Fibroblast of pulmonary artery (primary cell): Measurements from ENCODE around the gene DIABLO.

Experiments used
- DNase-seq: peaks from one replicate; pipeline ENCODE4 v3.0.0-alpha.2; 2010; ENCODE audit warnings: low read depth
- H3K4me3 ChIP-seq: replicated peaks from 2 replicates; pipeline ENCODE4 v1.5.1; 2011; ENCODE audit warnings: low read depth, mild to moderate bottlenecking, control low read depth, low read length, moderate library complexity
- TF ChIP-seq, protein P1 (sequence below): IDR thresholded peaks from 2 replicates; pipeline ENCODE4 v1.5.1; 2011; ENCODE audit warnings: mild to moderate bottlenecking, control low read depth, low read length, inconsistent platforms; ENCODE audit errors: missing control alignments

Gene DIABLO

DNA sequence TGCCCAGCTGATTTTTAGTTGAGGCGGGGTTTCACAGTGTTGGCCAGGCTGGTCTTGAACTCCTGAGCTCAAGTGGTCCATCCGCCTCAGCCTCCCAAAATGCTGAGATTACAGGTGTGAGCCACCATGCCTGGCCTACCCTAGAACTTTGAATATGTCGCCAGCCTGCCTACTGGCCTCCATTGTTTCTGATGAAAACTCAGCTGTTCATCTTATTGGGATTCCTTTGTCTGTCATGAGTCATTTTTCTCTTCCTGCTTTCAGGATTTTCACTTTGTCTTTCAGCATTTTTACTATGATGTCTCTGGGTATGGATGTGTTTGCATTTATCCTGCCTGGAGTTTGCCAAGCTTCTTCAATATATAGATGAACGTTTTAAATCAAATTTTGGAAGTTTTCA lies 30.4 kb downstream of the DIABLO start:
- DNase-seq, result no peak
- TF ChIP-seq, protein P1, sequence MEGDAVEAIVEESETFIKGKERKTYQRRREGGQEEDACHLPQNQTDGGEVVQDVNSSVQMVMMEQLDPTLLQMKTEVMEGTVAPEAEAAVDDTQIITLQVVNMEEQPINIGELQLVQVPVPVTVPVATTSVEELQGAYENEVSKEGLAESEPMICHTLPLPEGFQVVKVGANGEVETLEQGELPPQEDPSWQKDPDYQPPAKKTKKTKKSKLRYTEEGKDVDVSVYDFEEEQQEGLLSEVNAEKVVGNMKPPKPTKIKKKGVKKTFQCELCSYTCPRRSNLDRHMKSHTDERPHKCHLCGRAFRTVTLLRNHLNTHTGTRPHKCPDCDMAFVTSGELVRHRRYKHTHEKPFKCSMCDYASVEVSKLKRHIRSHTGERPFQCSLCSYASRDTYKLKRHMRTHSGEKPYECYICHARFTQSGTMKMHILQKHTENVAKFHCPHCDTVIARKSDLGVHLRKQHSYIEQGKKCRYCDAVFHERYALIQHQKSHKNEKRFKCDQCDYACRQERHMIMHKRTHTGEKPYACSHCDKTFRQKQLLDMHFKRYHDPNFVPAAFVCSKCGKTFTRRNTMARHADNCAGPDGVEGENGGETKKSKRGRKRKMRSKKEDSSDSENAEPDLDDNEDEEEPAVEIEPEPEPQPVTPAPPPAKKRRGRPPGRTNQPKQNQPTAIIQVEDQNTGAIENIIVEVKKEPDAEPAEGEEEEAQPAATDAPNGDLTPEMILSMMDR, result no peak
- H3K4me3 ChIP-seq, result no peak overlapping the region

DNA sequence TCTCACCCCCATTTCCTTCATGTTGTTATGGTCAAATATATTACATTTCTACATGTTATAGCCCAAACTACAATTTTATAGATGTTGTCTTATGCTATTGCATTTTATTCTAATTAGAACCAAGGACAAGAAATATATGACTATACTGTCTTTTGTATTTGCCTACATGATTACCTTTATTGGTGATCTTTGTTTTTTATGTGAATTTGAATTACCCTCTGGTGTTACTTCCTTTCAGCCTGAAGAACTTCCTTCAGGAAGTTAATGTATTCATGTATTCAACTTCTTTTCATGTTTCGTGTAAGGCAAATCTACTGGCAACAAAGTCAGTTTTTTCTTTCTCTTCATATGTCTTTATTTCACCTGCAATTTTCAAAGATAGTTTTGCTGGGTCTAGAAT lies 31.0 kb downstream of the DIABLO start:
- H3K4me3 ChIP-seq, result no peak overlapping the region
- DNase-seq, result no peak
- TF ChIP-seq, protein P1, result no peak

DNA sequence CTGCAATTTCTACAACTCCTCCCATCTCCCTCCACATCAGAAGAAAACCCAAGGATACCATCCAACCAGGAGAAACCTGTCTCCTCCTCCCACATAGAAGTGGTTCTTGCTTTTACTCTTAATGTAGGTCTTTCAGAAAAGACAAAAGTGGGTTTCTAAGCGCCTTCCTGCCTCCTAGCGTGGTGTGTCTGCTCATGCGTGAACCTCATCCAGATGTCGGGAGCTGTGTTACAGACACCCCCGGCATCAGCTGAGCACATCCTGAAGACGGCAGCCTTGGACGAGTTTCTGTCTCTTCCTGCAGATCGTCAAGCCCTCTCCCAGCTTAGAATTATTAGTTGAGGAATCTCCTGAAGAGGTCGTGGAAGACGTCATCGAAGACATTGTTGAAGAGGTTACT lies 33.4 kb downstream of the DIABLO start:
- no peak overlapping the region for H3K4me3 ChIP-seq
- TF ChIP-seq, protein P1, result no peak
- no peak for DNase-seq

DNA sequence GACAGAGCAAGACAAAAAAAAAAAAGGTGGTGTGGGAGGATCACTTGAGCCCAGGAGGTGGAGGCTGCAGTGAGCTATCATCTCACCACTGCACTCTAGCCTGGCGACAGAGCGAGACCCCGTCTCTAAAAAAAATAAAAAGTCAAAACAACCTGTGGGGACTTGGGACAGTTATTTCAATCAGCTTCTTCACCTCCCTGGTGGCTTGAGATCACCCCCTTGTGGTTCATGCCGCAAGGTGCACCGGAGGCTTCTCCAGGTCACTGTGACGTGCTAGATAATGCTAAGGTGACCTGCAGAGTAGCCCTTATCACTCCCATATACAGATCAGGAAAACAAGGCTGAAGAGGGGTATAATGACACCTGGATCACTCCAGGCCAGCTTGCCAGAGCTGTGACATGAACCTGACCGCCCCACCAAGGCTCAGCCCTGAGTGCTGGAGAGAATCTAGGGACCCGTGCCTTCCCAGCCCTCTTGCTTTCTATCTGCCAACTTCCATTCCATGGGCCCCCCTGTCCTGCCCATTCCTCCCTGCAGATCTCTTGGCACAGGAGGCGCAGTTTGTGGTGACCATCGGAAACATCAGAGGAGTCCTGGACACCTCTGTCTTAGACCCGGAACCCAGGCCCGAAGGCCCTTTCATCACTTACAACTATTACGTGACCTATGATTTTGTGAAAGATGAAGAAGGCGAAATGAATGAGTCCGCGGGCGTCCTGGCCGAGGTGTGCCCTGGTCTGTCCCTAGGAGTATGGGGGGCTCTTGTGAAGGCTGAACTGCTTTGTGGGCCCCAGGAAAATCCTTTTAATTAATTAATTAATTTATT lies 34.8 kb downstream of the DIABLO start:
- peak; percentile 73 for DNase-seq
- TF ChIP-seq, protein P1, result peak; percentile 93
- H3K4me3 ChIP-seq, result no peak overlapping the region

DNA sequence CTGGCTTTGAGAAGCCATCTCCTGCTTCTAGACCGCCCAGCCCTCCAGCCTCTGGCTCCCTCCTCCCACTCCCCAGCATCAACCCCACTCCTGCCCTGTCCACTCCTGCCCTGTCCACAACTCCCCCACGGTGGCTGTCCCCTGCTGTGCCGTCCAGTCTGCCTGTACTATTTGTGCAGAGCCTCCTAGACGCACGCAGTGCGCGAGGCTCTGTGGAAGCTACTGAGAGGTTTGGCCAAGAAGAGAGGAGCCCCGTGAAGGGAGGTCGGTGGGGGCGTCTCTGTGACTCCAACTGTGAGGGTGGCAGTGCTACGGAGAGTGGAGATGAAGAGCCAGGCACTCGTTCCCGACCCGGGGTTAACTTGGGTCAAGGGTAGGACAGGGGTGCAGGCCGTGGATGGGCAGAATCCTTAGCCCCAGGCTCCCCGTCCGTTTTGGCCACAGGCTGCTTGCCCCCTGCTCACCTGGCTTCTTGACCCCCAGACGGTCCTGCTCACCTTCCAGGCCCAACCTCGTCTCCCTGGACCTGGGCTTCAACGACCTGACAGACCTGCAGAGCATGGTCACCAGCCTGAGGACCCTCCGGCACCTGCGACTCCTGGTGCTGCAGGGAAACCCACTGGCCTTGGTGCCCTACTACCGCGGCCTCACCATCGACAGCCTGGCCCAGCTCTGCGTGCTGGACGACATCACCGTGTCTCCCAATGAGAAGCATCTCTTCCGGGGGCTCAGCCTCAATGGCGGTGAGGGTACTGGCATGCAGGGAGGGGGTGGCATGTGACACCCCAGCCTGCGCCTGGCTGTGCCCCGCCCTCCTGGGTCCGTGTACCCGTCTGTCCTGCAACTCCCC lies 36.0 kb downstream of the DIABLO start:
- TF ChIP-seq, protein P1, result no peak
- H3K4me3 ChIP-seq, result no peak overlapping the region
- DNase-seq, result no peak

DNA sequence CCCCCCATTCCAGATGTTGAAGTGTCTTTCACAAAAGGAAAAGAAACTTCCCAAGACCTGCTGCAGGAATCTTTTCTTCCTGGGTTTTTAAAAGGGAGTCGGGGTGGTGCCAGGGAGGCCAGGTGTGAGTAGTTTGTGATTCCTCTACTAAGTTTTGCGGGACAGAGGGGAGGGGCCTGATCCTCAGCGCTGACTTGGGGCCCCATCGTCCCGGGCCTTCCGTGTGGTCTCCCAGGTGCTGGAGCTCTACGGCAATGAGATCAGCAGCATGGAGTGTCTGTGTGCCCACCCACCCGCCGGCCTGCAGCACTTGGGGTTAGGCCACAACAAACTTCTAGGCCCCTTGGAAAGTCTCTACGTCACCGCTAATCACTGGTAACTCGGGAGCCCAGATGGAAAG lies 38.4 kb downstream of the DIABLO start:
- H3K4me3 ChIP-seq, result no peak overlapping the region
- TF ChIP-seq, protein P1, result no peak
- no peak for DNase-seq
